H1 (cell line): ENCODE data around the gene NNMT. TPM values are rescaled to one million over a fixed set of nuclear protein-coding genes. Genes with fewer than 3 reads are reported as not detected.

ENCODE experiments used
- CTCF ChIA-PET: fragments of 300-600 bp; sonication (Branson Sonifier 250); formaldehyde crosslinking; loops from one replicate; lab custom pipeline; 2021; ENCODE audit not compliant: partially characterized antibody; lab: Charles Lee
- POLR2A ChIA-PET: fragments of 300-600 bp; sonication (Branson Sonifier 250); formaldehyde crosslinking; loops from one replicate; lab custom pipeline; 2021; ENCODE audit warnings: inconsistent platforms; ENCODE audit not compliant: partially characterized antibody; lab: Charles Lee
- DNase-seq, 2 experiments: peaks; one replicate each; pipeline versions ENCODE4 v3.0.0 to v3.0.0-alpha.2; 2010 to 2022; ENCODE audit warnings: low spot score in 2 of 2, low read depth in 1 of 2, mixed read lengths in 1 of 2
- FAIRE-seq: peaks from 2 replicates; lab custom pipeline; 2011; peaks lifted over from hg19 to GRCh38; lab: Jason Lieb, UNC
- H2AFZ ChIP-seq: 2 replicates; pipeline ENCODE4 v1.8.1; 2012; ENCODE audit warnings: low read length, inconsistent platforms
- H2AK5ac ChIP-seq: 2 replicates; pipeline ENCODE4 v1.6.1; 2013; ENCODE audit warnings: low read depth, low read length
- H2BK120ac ChIP-seq: replicated peaks from 2 replicates; pipeline ENCODE3; 2013; ENCODE audit warnings: low read depth, low read length, inconsistent platforms
- H2BK12ac ChIP-seq: 2 replicates; pipeline ENCODE4 v1.6.1; 2013; ENCODE audit warnings: low read depth, low read length
- H2BK15ac ChIP-seq: 2 replicates; pipeline ENCODE4 v1.6.1; 2013; ENCODE audit warnings: low read length
- H2BK20ac ChIP-seq: 2 replicates; pipeline ENCODE4 v1.6.1; 2013; ENCODE audit warnings: low read length
- H2BK5ac ChIP-seq: 2 replicates; pipeline ENCODE4 v1.6.1; 2013; ENCODE audit warnings: low read depth, low read length
- H3K14ac ChIP-seq: 2 replicates; pipeline ENCODE4 v1.6.1; 2013; ENCODE audit warnings: inconsistent platforms; ENCODE audit not compliant: insufficient read length
- H3K18ac ChIP-seq: 2 replicates; pipeline ENCODE4 v1.6.1; 2013; ENCODE audit warnings: low read length; ENCODE audit errors: extremely low read depth
- H3K23ac ChIP-seq: 2 replicates; pipeline ENCODE4 v1.6.1; 2013; ENCODE audit warnings: inconsistent platforms; ENCODE audit not compliant: insufficient read length
- H3K23me2 ChIP-seq: 2 replicates; pipeline ENCODE4 v1.6.1; 2013; ENCODE audit warnings: low read depth, low read length
- H3K27ac ChIP-seq: 2 replicates; pipeline ENCODE4 v1.6.1; 2011; ENCODE audit warnings: low read depth, low read length, inconsistent platforms
- H3K27me3 ChIP-seq, 4 experiments: replicated peaks in 1 of 4; 1 replicate in 1 of 4; 2 replicates in 3 of 4; pipeline versions ENCODE4 v1.6.1 to v1.8.1; 2011 to 2013; ENCODE audit warnings: low read length in 3 of 4, mild to moderate bottlenecking in 3 of 4, inconsistent platforms in 2 of 4, mixed read lengths in 2 of 4, moderate library complexity in 1 of 4; ENCODE audit not compliant: control insufficient read depth in 3 of 4, insufficient read depth in 3 of 4; ENCODE audit errors: extremely low read depth in 1 of 4
- H3K36me3 ChIP-seq, 4 experiments: 2 replicates each; pipeline versions ENCODE4 v1.6.1 to v1.8.1; 2011 to 2013; ENCODE audit warnings: mild to moderate bottlenecking in 4 of 4, low read length in 3 of 4, moderate library complexity in 2 of 4, control low read depth in 1 of 4, inconsistent platforms in 1 of 4; ENCODE audit not compliant: insufficient read depth in 4 of 4, control insufficient read depth in 2 of 4
- H3K4ac ChIP-seq: replicated peaks from 2 replicates; pipeline ENCODE3; 2013; ENCODE audit warnings: low read length, low read depth, mixed read lengths, inconsistent platforms; ENCODE audit not compliant: insufficient read length
- H3K4me1 ChIP-seq, 4 experiments: replicated peaks in 1 of 4; 1 replicate in 1 of 4; 2 replicates in 3 of 4; pipeline versions ENCODE4 v1.6.1 to v1.8.1; 2011 to 2013; ENCODE audit warnings: low read length in 3 of 4, inconsistent platforms in 2 of 4, mixed read lengths in 1 of 4; ENCODE audit not compliant: insufficient read depth in 4 of 4, control insufficient read depth in 3 of 4
- H3K4me2 ChIP-seq, 2 experiments: 2 replicates each; pipeline versions ENCODE4 v1.6.1 to v1.8.1; 2011 to 2013; ENCODE audit warnings: low read depth in 2 of 2, low read length in 2 of 2, control low read depth in 1 of 2, inconsistent platforms in 1 of 2, mild to moderate bottlenecking in 1 of 2; ENCODE audit not compliant: insufficient read depth in 1 of 2
- H3K4me3 ChIP-seq, 4 experiments: fragments of 200-600, 300-600 bp in 1 of 4; sonication (generic), shearing (Covaris generic), sonication (Bioruptor Twin) in 1 of 4; 2 replicates each; pipeline versions ENCODE4 v1.5.1 to v1.8.1; 2011 to 2016; ENCODE audit warnings: low read length in 4 of 4, low read depth in 3 of 4, control low read depth in 2 of 4, inconsistent platforms in 2 of 4, mild to moderate bottlenecking in 2 of 4, mixed read lengths in 1 of 4, moderate library complexity in 1 of 4; ENCODE audit not compliant: insufficient read depth in 2 of 4; ENCODE audit errors: extremely low read depth in 1 of 4
- H3K56ac ChIP-seq: replicated peaks from 2 replicates; pipeline ENCODE3; 2013; ENCODE audit warnings: low read depth, mild to moderate bottlenecking, mixed read lengths, low read length, inconsistent platforms; ENCODE audit not compliant: insufficient read length
- H3K79me1 ChIP-seq: 2 replicates; pipeline ENCODE4 v1.6.1; 2013; ENCODE audit warnings: low read depth, low read length, control low read depth
- H3K79me2 ChIP-seq, 2 experiments: 2 replicates each; pipeline versions ENCODE4 v1.6.1 to v1.8.1; 2012 to 2013; ENCODE audit warnings: low read length in 2 of 2, mild to moderate bottlenecking in 2 of 2, inconsistent platforms in 1 of 2; ENCODE audit not compliant: insufficient read depth in 2 of 2, control insufficient read depth in 1 of 2
- H3K9ac ChIP-seq, 4 experiments: replicated peaks in 1 of 4; 1 replicate in 1 of 4; 2 replicates in 3 of 4; pipeline versions ENCODE4 v1.6.1 to v1.8.1; 2011 to 2013; ENCODE audit warnings: low read depth in 3 of 4, low read length in 3 of 4, control low read depth in 2 of 4, mild to moderate bottlenecking in 2 of 4, moderate library complexity in 2 of 4, inconsistent platforms in 1 of 4; ENCODE audit errors: extremely low read depth in 1 of 4
- H3K9me3 ChIP-seq, 2 experiments: 2 replicates each; pipeline versions ENCODE4 v1.6.1 to v1.8.1; 2012 to 2013; ENCODE audit warnings: mild to moderate bottlenecking in 2 of 2, moderate library complexity in 2 of 2, control low read depth in 1 of 2, inconsistent platforms in 1 of 2, low read depth in 1 of 2, low read length in 1 of 2, mixed read lengths in 1 of 2; ENCODE audit not compliant: insufficient read depth in 2 of 2
- H4K20me1 ChIP-seq, 2 experiments: replicated peaks in 1 of 2; 2 replicates each; pipeline versions ENCODE3 to v1.8.1; 2011 to 2013; ENCODE audit warnings: inconsistent platforms in 2 of 2, low read length in 2 of 2, mild to moderate bottlenecking in 1 of 2; ENCODE audit not compliant: insufficient read depth in 2 of 2, control insufficient read depth in 1 of 2
- H4K5ac ChIP-seq: 2 replicates; pipeline ENCODE4 v1.6.1; 2013; ENCODE audit warnings: low read length, low read depth, mixed read lengths, inconsistent platforms; ENCODE audit not compliant: insufficient read length
- H4K8ac ChIP-seq: 2 replicates; pipeline ENCODE4 v1.8.0; 2013; ENCODE audit warnings: mild to moderate bottlenecking, moderate library complexity, low read length, inconsistent platforms; ENCODE audit not compliant: insufficient read depth; ENCODE audit errors: extremely low read depth
- H4K91ac ChIP-seq: replicated peaks from 2 replicates; pipeline ENCODE3; 2013; ENCODE audit warnings: low read length, mixed read lengths, inconsistent platforms; ENCODE audit not compliant: insufficient read length
- BACH1 ChIP-seq: IDR thresholded peaks from 2 replicates; pipeline ENCODE4 v1.6.1; 2012; ENCODE audit warnings: low read length, improper control_type of control experiment
- EGR1 ChIP-seq: IDR thresholded peaks from 2 replicates; pipeline ENCODE4 v1.6.1; 2011; ENCODE audit warnings: low read depth, low read length, borderline replicate concordance
- GABPA ChIP-seq: IDR thresholded peaks from 2 replicates; pipeline ENCODE4 v1.6.1; 2011; ENCODE audit warnings: mild to moderate bottlenecking, low read length, moderate library complexity, borderline replicate concordance; ENCODE audit not compliant: insufficient read depth
- KDM5A ChIP-seq: fragments of 200-600 bp; IDR thresholded peaks from 2 replicates; pipeline ENCODE4 v1.7.1; 2012; ENCODE audit warnings: mild to moderate bottlenecking, low read length, inconsistent platforms, mixed read lengths
- MAX ChIP-seq: IDR thresholded peaks from 2 replicates; pipeline ENCODE4 v1.6.1; 2012; ENCODE audit warnings: inconsistent platforms
- RBBP5 ChIP-seq: IDR thresholded peaks from 2 replicates; pipeline ENCODE4 v1.7.1; 2012; ENCODE audit warnings: low read depth, mild to moderate bottlenecking, inconsistent platforms, low read length, moderate library complexity, borderline replicate concordance
- WGBS, 2 experiments: shearing (Covaris generic) in 1 of 2; methylation state at CpG; one replicate each; pipeline versions ENCODE4 v1.1.6 to v1.1.7; 2013 to 2015; ENCODE audit warnings: low lambda C conversion rate in 2 of 2, mixed read lengths in 2 of 2, inconsistent platforms in 1 of 2, low coverage in 1 of 2, missing lambda C conversion rate in 1 of 2; ENCODE audit not compliant: insufficient replicate concordance in 2 of 2, insufficient coverage in 1 of 2, insufficient read length in 1 of 2; ENCODE audit errors: extremely low coverage in 1 of 2, missing lambda C conversion rate in 1 of 2; 5-methylcytosine and 5-hydroxymethylcytosine counted together
- polyA plus RNA-seq, 7 experiments: library from polyadenylated mRNA; depleted of rRNA in 3 of 7; stranded (reverse) in 5 of 7; unstranded in 2 of 7; fragments of >200 nt in 5 of 7; fragments of 200-250 nt in 2 of 7; gene quantifications; 1 replicate in 5 of 7; 2 replicates in 1 of 7; 4 replicates in 1 of 7; pipeline versions ENCODE4 v1.2.1 to v1.2.3, GENCODE V29; 2011 to 2013; ENCODE audit warnings: missing spikeins in 2 of 7, mixed read lengths in 2 of 7
- total RNA-seq: library from RNA; stranded (reverse); fragmentation: NEBNext Ultra II Directional; extraction: Animal tissue kit (Norgen Biotek cat#: 25700); gene quantifications from 2 replicates; pipeline ENCODE4 v1.2.1, GENCODE V29; 2021

Gene NNMT
- total and polyA plus RNA-seq, 2 of the 8 experiments (the other 6 are each of a cell fraction or from before 2014, with no cell fraction given) = not detected

DNA sequence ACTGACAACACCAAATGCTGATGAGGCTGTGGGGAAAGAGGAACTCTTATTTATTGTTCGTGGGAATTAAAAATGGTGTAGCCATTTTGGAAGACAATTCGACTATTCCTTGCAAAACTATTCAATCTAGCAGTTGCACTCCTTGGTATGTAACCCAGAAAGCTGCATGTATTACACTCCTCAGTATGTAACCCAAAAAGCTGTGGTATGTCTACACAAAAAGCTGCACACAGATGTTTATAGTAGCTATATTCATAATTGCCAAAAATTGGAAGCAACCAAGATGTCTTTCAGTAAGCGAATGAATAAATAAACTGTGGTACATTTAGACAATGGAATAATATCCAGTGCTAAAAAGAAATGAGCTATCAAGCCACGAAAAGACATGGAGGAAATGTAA, 4.9 kb downstream of the NNMT start:
- DNase-seq (no peak), FAIRE-seq (no peak)
- H2BK120ac ChIP-seq = no peak overlapping the region
- H2BK5ac ChIP-seq = no peak overlapping the region
- ChIA-PET CTCF (interaction anchor here (0.6 to 1.4 kb wide), 2 partner anchors 12 to 403 kb away, joined by 3 read pairs; no protein-coding TSS in a partner anchor), POLR2A (no interaction called here)
- H2AFZ ChIP-seq = no peak overlapping the region
- H2AK5ac ChIP-seq = no peak overlapping the region
- no peak overlapping the region for H3K27ac ChIP-seq
- H2BK15ac ChIP-seq = no peak overlapping the region
- H3K14ac ChIP-seq = no peak overlapping the region
- no peak overlapping the region for H3K56ac ChIP-seq
- no peak overlapping the region for H3K4me3 ChIP-seq
- 90% methylated on average over 4 of the region's 4 CpGs; no CpG with 5 or more reads in 1 of the 2 experiments for WGBS, 2 experiments
- no peak overlapping the region for H3K4me2 ChIP-seq
- no peaks in the 10 kb centered on the region for H3K79me1 ChIP-seq
- no peak overlapping the region for H4K91ac ChIP-seq
- H2BK20ac ChIP-seq = no peak overlapping the region
- TF ChIP-seq MAX (no peak), KDM5A (no peak), RBBP5 (no peak), EGR1 (no peak), BACH1 (no peak), GABPA (no peak)
- H3K27me3 ChIP-seq = no peaks in the 10 kb centered on the region
- no peaks in the 10 kb centered on the region for H3K36me3 ChIP-seq
- H3K23ac ChIP-seq = no peak overlapping the region
- no peak overlapping the region for H3K4ac ChIP-seq
- H3K18ac ChIP-seq = no peak overlapping the region
- no peak overlapping the region for H2BK12ac ChIP-seq
- H3K9ac ChIP-seq = no peak overlapping the region
- H3K23me2 ChIP-seq = no peaks in the 10 kb centered on the region
- H3K4me1 ChIP-seq = no peaks in the 10 kb centered on the region
- H4K20me1 ChIP-seq = no peaks in the 10 kb centered on the region
- no peaks in the 10 kb centered on the region for H3K79me2 ChIP-seq
- no peaks in the 10 kb centered on the region for H3K9me3 ChIP-seq
- no peak overlapping the region for H4K8ac ChIP-seq
- H4K5ac ChIP-seq = no peak overlapping the region
